SK-MEL-5 (cell line): Measurements from ENCODE around the gene PACRG. TPM values are rescaled to one million over a fixed set of nuclear protein-coding genes. Genes with fewer than 3 reads are reported as not detected.

Experiments used
- DNase-seq: peaks from one replicate; pipeline ENCODE4 v3.0.0-alpha.2; 2016; ENCODE audit warnings: low read depth, low spot score
- in situ Hi-C: cut with HindIII; loops from 2 replicates; pipeline ENCODE4 v1.10.0; 2016; ENCODE audit warnings: low sequenced_read_pairs, high pct_unique_total_duplicates, low pct_unique_long_range_greater_than_20kb
- total RNA-seq: library from RNA; depleted of rRNA; stranded (reverse); fragments of >200 nt; shearing (Covaris generic); gene quantifications from 2 replicates; pipeline ENCODE4 v1.2.3, GENCODE V29; 2014

PACRG gene
- total RNA-seq, 1 experiment from 2014 or later, result not detected

- in situ Hi-C loops, result no loop called here
- no peak for DNase-seq
These were observed 431.9 kb downstream of the PACRG start for GRCh38 chr6:163159689-163160088.

- in situ Hi-C loops, result no loop called here
- DNase-seq, result no peak
These were observed 434.5 kb downstream of the PACRG start for GRCh38 chr6:163162007-163162873.

GRCh38 chr6:163162874-163163213 lies 435.1 kb downstream of the PACRG start:
- in situ Hi-C loops, result no loop called here
- no peak for DNase-seq

GRCh38 chr6:163164175-163164900 lies 436.6 kb downstream of the PACRG start:
- DNase-seq, result no peak
- in situ Hi-C loops, result no loop called here

GRCh38 chr6:163165155-163165910 lies 437.6 kb downstream of the PACRG start:
- DNase-seq, result no peak
- in situ Hi-C loops, result no loop called here

GRCh38 chr6:163165922-163166321 lies 438.1 kb downstream of the PACRG start:
- in situ Hi-C loops, result no loop called here
- no peak for DNase-seq

GRCh38 chr6:163166507-163166906 lies 438.7 kb downstream of the PACRG start:
- in situ Hi-C loops, result no loop called here

GRCh38 chr6:163169521-163169920 lies 441.7 kb downstream of the PACRG start:
- in situ Hi-C loops, result no loop called here
- no peak for DNase-seq

More at GRCh38 chr6:163166507-163166906, 438.7 kb downstream of the PACRG start:
- DNase-seq, result no peak

GRCh38 chr6:163170294-163170883 lies 442.6 kb downstream of the PACRG start:
- DNase-seq, result peak; percentile 32
- in situ Hi-C loops, result no loop called here

GRCh38 chr6:163173741-163174140 lies 446.0 kb downstream of the PACRG start:
- in situ Hi-C loops, result no loop called here

GRCh38 chr6:163175301-163175700 lies 447.5 kb downstream of the PACRG start:
- DNase-seq, result no peak
- in situ Hi-C loops, result no loop called here

More at GRCh38 chr6:163173741-163174140, 446.0 kb downstream of the PACRG start:
- DNase-seq, result peak; percentile 60

- in situ Hi-C loops, result no loop called here
- DNase-seq, result no peak
These were observed 448.3 kb downstream of the PACRG start for GRCh38 chr6:163176097-163176496.

GRCh38 chr6:163177007-163177406 lies 449.2 kb downstream of the PACRG start:
- in situ Hi-C loops, result no loop called here
- no peak for DNase-seq

GRCh38 chr6:163177892-163178420 lies 450.2 kb downstream of the PACRG start:
- DNase-seq, result no peak
- in situ Hi-C loops, result no loop called here

- in situ Hi-C loops, result no loop called here
- DNase-seq, result no peak
These were observed 451.3 kb downstream of the PACRG start for GRCh38 chr6:163179061-163179460.

GRCh38 chr6:163179721-163180120 lies 451.9 kb downstream of the PACRG start:
- in situ Hi-C loops, result no loop called here
- no peak for DNase-seq

GRCh38 chr6:163180874-163181541 lies 453.2 kb downstream of the PACRG start:
- DNase-seq, result peak; percentile 88
- in situ Hi-C loops, result no loop called here
